Pons (tissue), 1 donor: Measurements from ENCODE around the gene PSMD5.

Experiments used
- DNase-seq: peaks from one replicate; pipeline ENCODE4 v3.0.0-alpha.2; 2016; ENCODE audit warnings: low spot score

The PSMD5 gene

DNA sequence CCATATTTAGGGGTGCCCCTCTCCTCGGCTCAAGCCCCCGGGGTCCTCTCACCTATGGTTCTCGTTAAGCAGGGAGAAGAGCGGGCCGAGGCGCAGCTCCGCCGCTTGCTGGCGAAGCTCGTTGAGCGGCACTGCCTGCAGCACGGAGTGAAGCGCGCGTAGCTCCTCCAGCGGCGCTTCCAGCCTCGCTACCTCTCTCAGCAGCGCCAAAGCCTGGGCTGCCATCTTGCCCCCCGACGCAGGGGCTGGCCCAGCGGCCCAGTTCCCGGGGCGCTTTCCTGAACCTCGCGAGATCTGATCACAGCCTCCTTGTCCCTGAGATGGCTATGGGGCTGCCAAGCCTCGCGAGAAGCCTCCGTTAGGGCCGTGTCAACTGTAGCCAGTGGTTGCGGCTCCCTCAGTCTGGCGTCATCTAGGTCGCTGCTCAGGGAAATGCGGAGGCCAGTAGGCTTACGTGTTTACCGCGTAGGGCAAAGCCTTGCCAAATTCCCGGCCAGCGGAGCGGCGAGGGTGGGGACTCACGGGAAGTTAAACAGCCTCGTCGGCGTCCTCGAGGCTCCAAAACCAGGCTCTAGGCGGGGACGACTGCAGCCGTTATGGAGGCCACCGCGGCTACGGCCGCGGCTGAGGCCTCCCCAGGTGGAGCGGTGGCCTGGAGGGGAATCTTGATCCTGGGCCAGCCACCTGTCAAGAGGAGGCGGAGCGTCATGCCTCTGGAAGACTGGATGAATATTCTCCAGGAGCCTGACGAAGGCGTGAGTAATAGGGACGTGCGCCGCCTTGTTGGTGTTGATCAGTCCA is at the start of gene PSMD5:
Gene PSMD5, minus strand, starts transcription at position 238 of the 801 bp plus-strand sequence. Its CDS starts 13 bp downstream, at position 225.
- peak; percentile 92 for DNase-seq

DNA sequence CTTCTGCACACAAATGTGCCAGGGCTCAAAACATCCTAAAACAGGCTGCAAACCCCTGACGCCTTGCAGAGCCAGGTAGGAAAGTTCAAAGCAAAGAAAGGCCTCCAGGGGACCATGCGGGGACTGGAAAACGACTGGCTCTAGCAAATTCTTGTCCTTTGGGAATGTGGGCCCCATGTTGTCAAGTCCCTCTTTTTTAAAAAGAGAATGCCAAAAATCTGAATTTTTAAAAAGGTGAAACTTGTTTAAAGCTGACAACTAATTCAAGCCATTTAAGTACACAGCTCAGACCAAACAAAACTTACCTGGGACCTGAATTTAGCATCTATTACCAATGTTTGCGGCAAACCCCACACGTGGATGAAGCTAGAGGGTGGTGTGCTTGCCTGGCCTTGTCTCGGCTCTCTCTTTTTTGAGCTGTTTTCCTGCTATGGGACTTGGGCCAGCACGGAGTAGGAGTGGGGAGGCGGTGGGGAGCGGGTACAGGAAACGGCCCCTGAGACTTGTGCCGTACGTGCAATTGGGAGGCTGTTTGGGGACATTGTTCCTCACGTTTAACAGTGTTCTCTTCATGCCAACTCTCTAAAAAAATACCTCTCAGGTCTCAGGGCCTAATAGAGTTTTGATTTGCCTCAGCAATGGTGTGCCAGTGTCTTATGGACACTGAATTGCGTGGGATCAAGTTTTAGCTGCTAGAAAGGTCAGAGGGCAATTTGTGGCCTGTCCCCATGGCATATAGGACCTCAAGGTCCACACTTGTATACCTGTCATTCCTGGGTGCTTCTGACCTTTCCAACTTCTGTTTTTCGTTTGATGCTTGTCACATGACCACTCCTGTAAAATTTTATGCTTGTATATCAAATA is 49.4 kb upstream of the PSMD5 start:
- no peak for DNase-seq

- no peak for DNase-seq
Measured at GRCh38 chr9:120891245-120891883, 48.6 kb upstream of the PSMD5 start.

- no peak for DNase-seq
Measured at GRCh38 chr9:120890320-120891244, 47.9 kb upstream of the PSMD5 start.

DNA sequence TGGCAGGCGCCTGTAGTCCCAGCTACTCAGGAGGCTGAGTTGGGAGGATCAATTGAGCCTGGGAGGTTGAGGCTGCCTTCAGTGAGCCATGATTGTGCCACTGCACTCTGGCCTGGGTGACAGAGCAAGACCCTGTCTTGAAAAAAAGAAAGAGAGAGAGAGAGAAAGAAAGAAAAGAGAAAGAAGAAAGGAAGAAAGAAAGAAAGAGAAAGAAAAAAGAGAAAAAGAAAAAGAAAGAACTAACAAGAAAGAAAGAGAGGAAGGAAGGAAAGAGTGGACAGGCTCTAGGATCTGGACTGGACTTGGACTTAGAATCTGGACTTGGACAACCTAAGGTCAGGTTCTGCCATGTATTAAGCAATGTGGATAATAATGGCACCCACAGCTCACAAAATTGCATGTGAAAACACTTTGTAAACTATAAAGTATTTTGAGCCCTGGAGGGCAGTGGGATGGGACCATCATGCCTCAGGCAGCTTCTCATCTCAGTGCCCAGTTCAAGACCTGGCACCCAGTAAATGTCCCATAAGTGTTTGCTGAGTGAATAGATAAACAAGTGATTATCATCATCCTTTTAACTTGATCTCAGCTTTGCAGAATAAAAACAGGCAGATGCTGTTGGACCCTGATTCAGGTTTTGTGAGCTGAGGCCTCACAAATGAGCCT is 47.0 kb upstream of the PSMD5 start:
- no peak for DNase-seq

GRCh38 chr9:120888626-120889025 is 45.9 kb upstream of the PSMD5 start:
- DNase-seq = no peak

DNA sequence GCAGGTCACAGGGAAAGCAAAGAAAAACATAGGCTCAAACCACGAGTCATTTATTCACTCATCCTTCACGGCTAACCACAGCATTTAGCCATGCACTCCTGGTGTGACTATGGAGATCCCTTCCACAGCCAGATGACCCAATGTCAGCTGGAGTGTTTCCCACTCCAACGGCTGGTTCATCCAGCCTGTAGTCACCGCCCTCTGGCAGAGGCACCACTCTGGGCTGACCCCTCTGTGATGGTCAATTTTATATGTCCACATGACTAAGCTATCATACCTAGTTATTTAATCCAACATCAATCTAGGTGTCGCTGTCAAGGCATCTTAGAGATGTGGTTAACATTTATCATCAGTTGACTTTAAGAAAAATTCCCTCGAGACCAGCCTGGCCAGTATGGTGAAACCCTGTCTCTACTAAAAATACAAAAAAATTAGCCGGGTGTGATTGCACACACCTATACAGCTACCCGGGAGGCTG is 43.8 kb upstream of the PSMD5 start:
- no peak for DNase-seq

DNA sequence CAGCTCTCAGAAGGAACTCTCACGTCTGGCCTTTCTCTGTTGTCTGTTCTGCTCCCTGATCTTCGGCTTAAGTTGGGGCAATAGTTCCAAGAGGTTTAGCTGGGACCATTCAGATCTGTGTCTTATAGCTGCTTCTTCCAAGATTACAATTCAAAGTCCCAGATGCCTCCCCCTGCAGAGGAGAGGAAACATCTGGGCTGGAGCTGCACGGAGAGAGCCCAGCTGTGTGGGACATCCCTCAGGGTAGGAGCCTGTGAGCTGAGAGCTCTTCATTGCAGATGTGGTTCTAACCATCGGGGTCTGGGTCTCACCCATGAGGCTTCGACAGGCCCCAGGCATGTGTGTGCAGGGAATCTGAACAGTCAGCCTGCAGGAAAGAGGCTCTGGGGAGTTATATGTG is 43.2 kb upstream of the PSMD5 start:
- no peak for DNase-seq

DNA sequence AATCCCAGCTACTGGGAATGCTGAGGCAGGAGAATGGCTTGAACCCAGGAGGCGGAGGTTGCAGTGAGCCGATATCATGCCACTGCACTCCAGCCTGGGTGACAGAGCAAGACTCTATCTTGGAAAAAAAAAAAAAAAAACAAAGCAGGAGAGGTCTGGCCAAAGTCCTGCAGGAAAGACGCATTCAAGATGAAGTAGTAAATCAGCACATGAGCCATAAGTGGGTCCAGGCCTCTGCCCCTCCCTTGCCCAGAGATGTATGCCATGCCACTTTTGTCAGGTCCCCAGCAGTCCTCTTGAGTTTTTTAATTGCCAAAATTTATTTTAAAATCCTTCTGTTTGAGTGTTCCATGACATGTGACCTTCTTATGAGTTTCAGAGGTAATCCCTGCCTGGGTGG is 42.7 kb upstream of the PSMD5 start:
- no peak for DNase-seq

DNA sequence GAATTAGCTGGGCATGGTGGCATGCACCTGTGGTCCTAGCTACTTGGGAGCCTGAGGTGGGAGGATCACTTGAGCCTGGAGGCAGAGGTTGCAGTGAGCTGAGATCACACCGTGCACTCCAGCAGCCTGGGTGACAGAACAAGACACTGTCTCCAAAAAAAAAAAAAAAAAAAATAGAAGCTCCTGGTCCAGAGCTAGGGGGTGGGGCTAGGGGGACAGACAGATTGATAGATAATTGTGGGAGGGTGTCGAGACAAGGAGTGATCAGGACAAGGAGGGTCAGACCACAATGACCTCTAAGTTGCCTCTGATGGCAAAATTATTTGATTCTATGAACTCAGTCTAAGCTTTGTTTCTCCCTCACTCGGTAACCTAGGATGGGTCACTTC is 40.9 kb upstream of the PSMD5 start:
- DNase-seq = no peak

DNA sequence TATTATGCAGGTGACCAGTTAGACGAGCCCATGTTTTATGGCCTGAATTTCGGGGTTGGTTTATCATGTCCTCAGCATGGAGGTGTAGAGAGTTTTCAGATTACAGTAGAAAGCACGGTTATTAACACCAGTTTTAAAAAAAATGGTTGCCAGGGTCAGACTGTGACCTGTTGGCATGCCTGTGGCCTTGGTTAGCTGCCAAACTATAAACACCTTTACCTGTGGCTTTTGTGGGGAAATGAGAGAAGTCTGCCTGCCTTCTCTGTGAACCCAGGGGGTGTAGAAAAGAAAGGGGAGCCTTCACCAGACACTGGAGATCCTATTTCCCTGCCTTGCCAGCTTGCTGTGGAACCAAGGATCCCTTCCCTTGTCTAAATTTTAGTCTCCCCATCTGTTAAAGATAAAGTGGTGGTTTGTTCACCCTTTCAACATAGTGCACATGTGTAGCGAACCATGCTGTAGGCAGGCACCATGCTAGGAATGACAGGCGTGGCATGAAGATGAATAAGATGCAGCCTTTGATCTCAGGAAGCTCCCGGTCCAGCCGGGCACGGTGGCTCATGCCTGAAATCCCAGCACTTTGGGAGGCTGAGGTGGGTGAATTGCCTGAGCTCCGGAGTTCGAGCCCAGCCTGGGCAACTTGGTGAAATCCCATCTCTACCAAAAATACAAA is 40.3 kb upstream of the PSMD5 start:
- no peak for DNase-seq

GRCh38 chr9:120879446-120879845 is 36.7 kb upstream of the PSMD5 start:
- DNase-seq = no peak

DNA sequence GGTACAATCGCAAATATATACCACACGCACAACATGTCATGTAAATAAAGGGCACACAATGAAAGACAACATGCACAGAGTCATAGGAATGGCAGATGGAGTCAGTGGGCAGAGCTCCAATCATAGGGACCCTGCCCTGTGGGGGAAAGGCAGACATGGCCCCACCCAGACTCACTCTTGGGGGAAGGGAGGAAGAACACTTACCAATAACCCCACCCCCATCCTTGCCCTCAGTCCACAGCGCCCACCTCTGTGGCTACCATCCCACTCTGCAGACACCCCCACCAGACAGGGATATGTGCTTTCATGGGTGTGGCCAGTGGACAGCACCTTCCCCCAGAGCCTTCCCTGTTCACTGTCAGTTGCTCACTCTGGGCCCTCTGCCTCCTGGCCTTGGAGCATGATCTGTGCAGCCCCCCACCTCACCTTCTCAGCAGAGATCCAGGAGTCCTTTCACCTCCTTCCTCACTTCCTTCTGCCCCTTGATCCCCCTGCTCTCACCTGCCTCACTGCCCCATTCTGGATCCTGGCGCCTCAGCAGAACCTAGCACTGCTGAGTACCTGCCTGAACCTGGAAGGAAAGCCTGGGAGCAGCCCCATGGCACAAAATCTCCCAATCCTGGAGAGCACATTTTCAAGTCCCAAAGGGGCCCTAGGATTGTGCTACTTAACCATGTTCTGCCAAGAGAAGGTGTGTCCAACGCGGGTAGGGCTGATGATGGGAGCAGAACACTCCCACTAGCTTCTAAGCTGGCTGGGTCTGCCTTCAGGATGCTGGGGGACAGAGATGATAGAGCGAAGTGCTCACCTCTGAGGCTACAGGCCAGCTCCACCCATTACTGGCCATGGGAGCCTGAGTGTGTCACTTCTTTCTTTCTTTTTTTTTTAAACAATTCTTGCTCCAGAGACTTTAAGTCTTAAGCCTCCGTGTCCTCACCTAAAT is 35.7 kb upstream of the PSMD5 start:
- no peak for DNase-seq

DNA sequence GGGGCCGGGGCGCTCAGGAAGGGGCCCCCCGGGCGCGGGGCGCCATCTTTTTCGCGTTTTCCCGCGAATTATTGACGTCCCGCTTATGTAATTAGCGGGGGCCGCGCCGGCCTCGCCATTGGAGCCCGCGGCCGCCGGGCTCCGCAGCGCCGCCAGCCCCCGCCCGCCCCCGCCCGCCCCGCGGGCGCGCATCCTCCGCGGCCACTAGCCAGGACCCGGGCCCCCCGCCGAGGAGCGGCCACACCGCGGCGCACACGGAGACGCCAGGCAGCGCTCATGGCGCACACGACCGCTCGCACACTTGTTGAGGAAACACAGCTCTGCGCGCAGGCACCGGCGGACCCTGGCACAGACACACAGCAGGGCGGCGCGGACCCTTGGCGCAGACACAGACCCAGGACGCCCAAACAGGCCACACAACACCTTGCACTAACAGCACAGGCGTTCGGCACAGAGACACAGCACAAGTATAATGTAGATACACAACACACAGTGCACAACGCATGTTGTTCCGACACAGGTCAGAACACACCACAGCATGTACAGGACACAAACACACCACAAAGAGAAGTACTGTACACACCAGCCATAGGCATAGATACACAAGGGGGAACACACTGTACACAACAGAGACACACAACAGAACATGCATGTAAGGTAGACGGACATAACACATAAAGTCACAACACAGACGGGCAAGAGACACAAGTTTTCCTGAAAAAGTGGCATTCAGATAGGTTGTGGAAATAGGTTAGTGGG is 34.7 kb upstream of the PSMD5 start:
- DNase-seq = peak; percentile 42

- no peak for DNase-seq
Measured at GRCh38 chr9:120876842-120877240, 34.1 kb upstream of the PSMD5 start, which contains the start of gene PHF19. PHF19 (minus strand) TSS chr9:120877188; CDS start chr9:120874741, 2,447 bp downstream.

DNA sequence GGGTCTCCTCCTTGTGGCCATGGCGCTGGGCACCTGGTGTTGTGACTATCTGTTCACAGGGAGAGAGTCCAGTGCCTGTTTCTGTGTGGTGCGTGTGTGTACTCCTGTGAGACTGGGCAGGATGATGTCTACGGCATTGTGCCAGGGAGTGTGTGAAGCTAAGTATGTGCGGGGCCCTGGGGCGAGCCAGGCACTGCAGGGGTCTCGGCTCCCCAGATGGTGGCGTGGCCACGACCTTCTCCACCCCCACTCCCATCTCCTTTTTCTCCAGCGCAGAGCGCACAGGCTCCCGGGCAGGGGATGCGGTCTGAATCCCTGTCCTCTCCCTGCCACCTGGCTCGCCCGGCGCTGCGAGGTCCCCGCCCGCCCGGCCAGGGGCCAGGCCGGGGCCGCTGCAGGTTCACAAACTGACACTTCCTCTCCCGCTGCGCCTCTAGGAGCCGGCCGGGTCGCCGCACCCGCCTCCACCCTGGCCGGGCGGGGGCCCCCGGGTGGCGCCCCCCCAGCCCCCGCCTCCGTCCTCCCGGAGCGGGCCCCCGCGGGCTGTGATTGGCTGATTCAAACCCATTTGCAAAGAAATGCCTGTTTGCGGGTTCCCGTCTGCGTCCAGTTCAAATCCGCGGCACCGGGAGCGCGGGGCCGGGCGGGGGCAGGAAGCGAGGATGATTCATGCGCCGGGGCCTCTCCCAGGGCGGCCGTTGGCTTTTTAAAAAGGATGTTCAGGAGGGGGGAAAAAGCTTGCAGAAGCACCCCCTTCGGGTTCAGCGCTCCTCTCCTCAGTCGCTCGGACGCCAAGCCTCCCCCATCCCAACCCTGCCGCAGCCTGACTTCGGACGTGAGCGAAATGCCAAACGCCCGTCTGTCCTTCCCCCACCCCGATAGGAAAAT is 33.5 kb upstream of the PSMD5 start:
- DNase-seq = peak; percentile 61

DNA sequence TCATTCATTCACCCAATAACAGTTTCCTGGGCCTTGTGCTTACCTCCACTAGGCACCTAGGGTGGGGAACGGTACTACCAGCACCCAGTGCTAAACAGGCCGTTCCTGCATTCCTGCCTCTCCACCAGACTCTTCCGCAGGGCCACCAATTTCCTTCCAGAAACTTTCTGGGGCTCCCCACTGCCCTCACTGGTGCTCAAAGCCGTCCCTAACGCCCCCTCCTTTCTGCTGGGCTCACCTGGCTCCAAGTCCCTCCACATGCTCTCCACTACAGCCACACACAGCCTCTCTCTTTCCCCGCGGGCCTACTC is 32.9 kb upstream of the PSMD5 start:
- DNase-seq = no peak

DNA sequence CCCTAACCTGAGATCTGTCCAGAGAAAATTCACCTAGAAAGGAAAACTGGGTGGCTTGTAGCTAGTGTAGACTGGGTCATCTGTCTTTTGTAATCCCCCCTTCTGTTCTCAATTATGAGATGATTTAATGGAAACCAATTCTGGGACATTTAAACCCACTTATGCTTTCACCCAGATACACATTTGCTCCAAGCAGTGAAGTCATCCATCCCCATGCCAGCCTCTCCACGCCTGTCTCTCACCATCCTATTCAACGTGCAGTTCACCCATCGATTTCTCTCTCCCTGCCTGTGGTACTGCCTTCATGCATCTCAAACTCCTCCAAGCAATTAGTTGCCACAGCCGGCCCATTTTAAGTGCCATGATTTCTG is 32.5 kb upstream of the PSMD5 start:
- DNase-seq = no peak
